IMR-90 (cell line): ENCODE measurements around the gene SMU1. TPM values are rescaled to one million over a fixed set of nuclear protein-coding genes. Genes with fewer than 3 reads are reported as not detected.

ENCODE experiments used
- ATAC-seq: fragments of 200-7000 bp; cut with Tn5 transposase; 2 replicates; pipeline ENCODE4 v1.9.1; 2020; ENCODE audit warnings: low read depth, mild to moderate bottlenecking, moderate library complexity
- BruUV-seq: library from RNA; stranded (reverse); fragments of 400-500 nt; replicated peaks from 2 replicates; lab custom pipeline; 2021; lab: Mats Ljungman, UMichigan
- CTCF ChIA-PET: fragments of 300-600 bp; formaldehyde crosslinking; extraction: SDS; loops from one replicate; lab custom pipeline; 2021; ENCODE audit warnings: antibody characterized with exemption; lab: Yijun Ruan, JAX
- POLR2A ChIA-PET: fragments of 300-600 bp; sonication (Branson Sonifier 250); formaldehyde crosslinking; loops from one replicate; lab custom pipeline; 2022; ENCODE audit warnings: antibody characterized with exemption; ENCODE audit not compliant: unreplicated experiment; lab: Charles Lee
- DNase-seq: peaks from one replicate; pipeline ENCODE4 v3.0.0; 2013
- H2AFZ ChIP-seq: replicated peaks from 2 replicates; pipeline ENCODE3; 2013; ENCODE audit warnings: low read length, mild to moderate bottlenecking; ENCODE audit not compliant: poor library complexity
- H2AK5ac ChIP-seq: 2 replicates; pipeline ENCODE4 v1.6.1; 2013; ENCODE audit warnings: low read depth, low read length, inconsistent platforms
- H2AK9ac ChIP-seq: replicated peaks from 2 replicates; pipeline ENCODE3; 2013; ENCODE audit warnings: mild to moderate bottlenecking, low read depth, low read length, moderate library complexity; ENCODE audit not compliant: poor library complexity
- H2BK120ac ChIP-seq: 2 replicates; pipeline ENCODE4 v1.6.1; 2013; ENCODE audit warnings: low read depth, low read length, inconsistent platforms
- H2BK15ac ChIP-seq: 3 replicates; pipeline ENCODE4 v1.6.1; 2013; ENCODE audit warnings: low read depth, low read length, inconsistent platforms
- H2BK20ac ChIP-seq: 2 replicates; pipeline ENCODE4 v1.6.1; 2013; ENCODE audit warnings: low read depth, mild to moderate bottlenecking, inconsistent platforms, low read length, moderate library complexity
- H2BK5ac ChIP-seq: 2 replicates; pipeline ENCODE4 v1.6.1; 2013; ENCODE audit warnings: mild to moderate bottlenecking, low read depth, low read length, inconsistent platforms; ENCODE audit not compliant: poor library complexity, severe bottlenecking
- H3K14ac ChIP-seq: replicated peaks from 2 replicates; pipeline ENCODE4 v1.6.1; 2013; ENCODE audit warnings: low read depth, low read length, inconsistent platforms
- H3K18ac ChIP-seq: 2 replicates; pipeline ENCODE4 v1.6.1; 2013; ENCODE audit warnings: low read depth, low read length, control low read depth
- H3K23ac ChIP-seq: 2 replicates; pipeline ENCODE4 v1.6.1; 2013; ENCODE audit warnings: low read depth, low read length, inconsistent platforms
- H3K27ac ChIP-seq: 2 replicates; pipeline ENCODE4 v1.5.1; 2013; ENCODE audit warnings: mild to moderate bottlenecking, control low read depth, low read length; ENCODE audit not compliant: insufficient read depth
- H3K27me3 ChIP-seq: 2 replicates; pipeline ENCODE4 v1.6.1; 2013; ENCODE audit warnings: low read length; ENCODE audit not compliant: control insufficient read depth, insufficient read depth
- H3K36me3 ChIP-seq: 2 replicates; pipeline ENCODE4 v1.6.1; 2013; ENCODE audit warnings: low read length, mixed read lengths; ENCODE audit not compliant: control insufficient read depth, insufficient read depth
- H3K4ac ChIP-seq: 2 replicates; pipeline ENCODE4 v1.6.1; 2013; ENCODE audit warnings: low read depth, low read length, inconsistent platforms
- H3K4me1 ChIP-seq: 2 replicates; pipeline ENCODE4 v1.6.1; 2013; ENCODE audit warnings: low read length, mixed read lengths; ENCODE audit not compliant: control insufficient read depth, insufficient read depth
- H3K4me2 ChIP-seq: 2 replicates; pipeline ENCODE4 v1.6.1; 2013; ENCODE audit warnings: low read depth, mild to moderate bottlenecking, control low read depth, low read length, moderate library complexity
- H3K4me3 ChIP-seq: 2 replicates; pipeline ENCODE4 v1.5.1; 2013; ENCODE audit warnings: low read depth, mild to moderate bottlenecking, control low read depth, low read length, moderate library complexity; ENCODE audit not compliant: insufficient read depth
- H3K56ac ChIP-seq: 2 replicates; pipeline ENCODE4 v1.6.1; 2013; ENCODE audit warnings: low read length, inconsistent platforms; ENCODE audit not compliant: insufficient read depth; ENCODE audit errors: extremely low read depth
- H3K79me1 ChIP-seq, 2 experiments: 2 replicates each; pipeline ENCODE4 v1.6.1; 2013; ENCODE audit warnings: low read length in 2 of 2, inconsistent platforms in 1 of 2, low read depth in 1 of 2
- H3K9ac ChIP-seq: 2 replicates; pipeline ENCODE4 v1.6.1; 2013; ENCODE audit warnings: low read depth, low read length, control low read depth
- H3K9me1 ChIP-seq: 2 replicates; pipeline ENCODE4 v1.6.1; 2013; ENCODE audit warnings: low read length, inconsistent platforms; ENCODE audit not compliant: insufficient read depth
- H3K9me3 ChIP-seq: 2 replicates; pipeline ENCODE4 v1.6.1; 2013; ENCODE audit warnings: low read length; ENCODE audit not compliant: control insufficient read depth, insufficient read depth
- H4K20me1 ChIP-seq: 2 replicates; pipeline ENCODE4 v1.6.1; 2013; ENCODE audit warnings: low read length, inconsistent platforms; ENCODE audit not compliant: insufficient read depth
- H4K5ac ChIP-seq: 2 replicates; pipeline ENCODE4 v1.6.1; 2013; ENCODE audit warnings: mild to moderate bottlenecking, low read depth, low read length, control low read depth
- H4K8ac ChIP-seq, 2 experiments: 2 replicates each; pipeline ENCODE4 v1.6.1; 2013; ENCODE audit warnings: low read depth in 2 of 2, low read length in 2 of 2, control low read depth in 1 of 2, inconsistent platforms in 1 of 2
- H4K91ac ChIP-seq: 2 replicates; pipeline ENCODE4 v1.6.1; 2013; ENCODE audit warnings: low read depth, low read length, inconsistent platforms; ENCODE audit not compliant: insufficient read depth
- BHLHE40 ChIP-seq: fragments of 150-350 bp; IDR thresholded peaks from 2 replicates; pipeline ENCODE4 v1.6.1; 2016; ENCODE audit warnings: mild to moderate bottlenecking, low read depth, low read length
- FOS ChIP-seq: fragments of 150-350 bp; IDR thresholded peaks from 2 replicates; pipeline ENCODE4 v1.6.1; 2016; ENCODE audit warnings: low read depth, low read length
- MAFK ChIP-seq: IDR thresholded peaks from 2 replicates; pipeline ENCODE4 v1.6.1; 2012; ENCODE audit warnings: low read depth, low read length, improper control_type of control experiment
- NFE2L2 ChIP-seq: fragments of 150-350 bp; IDR thresholded peaks from 2 replicates; pipeline ENCODE4 v1.6.1; 2016; ENCODE audit warnings: low read depth, mild to moderate bottlenecking, low read length
- SMC3 ChIP-seq: fragments of 150-350 bp; IDR thresholded peaks from 2 replicates; pipeline ENCODE4 v1.6.1; 2016; ENCODE audit warnings: low read depth, mild to moderate bottlenecking, antibody characterized with exemption, low read length, moderate library complexity
- WGBS, 2 experiments: methylation state at CpG; one replicate each; pipeline versions ENCODE4 v1.1.5 to v1.1.7; 2013; ENCODE audit warnings: missing lambda C conversion rate in 2 of 2; ENCODE audit not compliant: insufficient read length in 1 of 2; ENCODE audit errors: extremely low coverage in 2 of 2; 5-methylcytosine and 5-hydroxymethylcytosine counted together
- dilution Hi-C: fragments of 300-500 bp; cut with HindIII; formaldehyde crosslinking; loops from one replicate; pipeline ENCODE4 v1.14.3; 2018; ENCODE audit warnings: low sequenced_read_pairs; ENCODE audit not compliant: unreplicated experiment
- in situ Hi-C: fragments of 300-500 bp; cut with MboI; formaldehyde crosslinking; loops from 3 replicates; pipeline ENCODE4 v1.14.3; 2019; ENCODE audit warnings: low sequenced_read_pairs, inconsistent platforms, mixed read lengths
- intact Hi-C: fragments of 100-400 bp; cut with micrococcal nuclease; formaldehyde crosslinking; loops from 2 replicates; pipeline ENCODE4 v1.10.0; 2022
- polyA plus RNA-seq, 3 experiments: library from polyadenylated mRNA; depleted of rRNA; stranded (reverse); fragments of >200 nt; gene quantifications; 2 replicates each; pipeline ENCODE4 v1.2.3, GENCODE V29; 2012; ENCODE audit warnings: low replicate concordance in 1 of 3
- total RNA-seq: library from RNA; depleted of rRNA; stranded (reverse); fragments of >200 nt; gene quantifications from 2 replicates; pipeline ENCODE4 v1.2.3, GENCODE V29; 2012
- TF ChIP-seq, protein P1 (sequence below): fragments of 150-350 bp; IDR thresholded peaks from 2 replicates; pipeline ENCODE4 v1.6.1; 2017; ENCODE audit warnings: mild to moderate bottlenecking, antibody characterized with exemption, low read length, low read depth
- TF ChIP-seq, protein P2 (sequence below): fragments of 150-350 bp; IDR thresholded peaks from 2 replicates; pipeline ENCODE4 v1.6.1; 2016; ENCODE audit warnings: low read depth, mild to moderate bottlenecking, low read length, moderate library complexity, borderline replicate concordance

Gene SMU1
- total and polyA plus RNA-seq, 2 of the 4 experiments (the other 2 are of a cell fraction) = 11.1 to 36.0 TPM

DNA sequence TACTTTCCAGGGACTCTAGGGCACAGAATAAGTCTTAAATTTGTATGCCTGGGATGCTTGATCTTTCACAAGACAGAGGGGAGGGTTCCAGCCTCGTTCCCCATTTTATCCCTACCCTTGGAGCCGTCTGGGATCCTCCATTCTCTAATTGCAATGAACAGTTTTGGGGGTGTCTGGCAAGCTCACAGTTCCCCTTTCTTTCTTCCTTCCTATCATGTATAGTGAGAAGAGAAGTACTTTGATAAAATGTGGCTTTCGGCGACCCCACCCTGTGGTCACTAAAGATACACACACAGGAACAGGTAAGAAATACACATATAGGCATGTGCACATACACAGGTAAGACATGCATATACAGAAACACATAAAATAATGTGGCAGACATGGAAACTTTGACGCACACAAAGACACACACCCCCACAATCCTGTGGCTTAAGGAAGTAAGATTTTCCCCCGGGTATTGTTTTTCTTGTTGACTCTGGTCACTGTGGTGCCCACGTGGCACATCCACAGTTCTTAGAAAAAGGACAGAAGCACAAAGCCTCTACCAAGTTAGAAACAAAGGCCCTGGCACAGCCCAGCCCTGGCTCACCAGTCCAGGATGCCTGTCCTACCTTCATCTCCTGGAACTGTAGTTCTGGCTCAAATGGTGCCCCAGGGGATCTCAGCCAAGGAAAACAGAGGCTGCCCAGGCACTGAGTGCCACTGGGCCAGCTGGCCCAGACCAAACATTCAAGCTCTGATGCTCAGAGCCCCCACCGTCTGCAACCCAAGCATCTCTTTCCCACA is 6.3 kb upstream of the SMU1 start (continued):
- TF ChIP-seq, protein P1, sequence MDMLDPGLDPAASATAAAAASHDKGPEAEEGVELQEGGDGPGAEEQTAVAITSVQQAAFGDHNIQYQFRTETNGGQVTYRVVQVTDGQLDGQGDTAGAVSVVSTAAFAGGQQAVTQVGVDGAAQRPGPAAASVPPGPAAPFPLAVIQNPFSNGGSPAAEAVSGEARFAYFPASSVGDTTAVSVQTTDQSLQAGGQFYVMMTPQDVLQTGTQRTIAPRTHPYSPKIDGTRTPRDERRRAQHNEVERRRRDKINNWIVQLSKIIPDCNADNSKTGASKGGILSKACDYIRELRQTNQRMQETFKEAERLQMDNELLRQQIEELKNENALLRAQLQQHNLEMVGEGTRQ = no peak

DNA sequence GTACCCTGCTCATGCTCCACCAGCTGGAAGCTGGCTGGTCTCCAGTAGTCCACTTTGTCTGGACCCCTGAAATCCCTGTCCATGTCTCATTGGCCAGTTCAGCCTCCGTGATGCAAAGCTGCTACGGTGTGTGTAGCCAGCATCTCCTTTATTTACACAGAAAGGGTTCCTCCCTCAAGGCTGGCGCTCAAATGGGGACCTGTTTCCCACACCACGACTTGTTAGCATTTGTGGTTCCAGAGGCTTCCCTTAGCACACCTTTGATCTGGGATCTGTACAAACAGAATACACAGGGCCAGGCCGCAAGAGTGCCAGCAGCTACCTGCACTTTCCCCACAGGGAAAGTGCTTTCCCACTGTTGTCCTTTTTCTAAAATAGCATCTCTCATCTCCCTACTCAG is 5.7 kb upstream of the SMU1 start:
- in situ Hi-C loops (loop anchor here (5.0 kb wide), 2 partner anchors 85 to 145 kb away; partner anchors contain the start of gene B4GALT1), dilution Hi-C loops (no loop called here), intact Hi-C loops (no loop called here)
- ChIA-PET CTCF (interaction anchor here (0.5 to 0.8 kb wide), 2 partner anchors 15 to 144 kb away, joined by 6 to 8 read pairs; no protein-coding TSS in a partner anchor), POLR2A (no interaction called here)
- H4K91ac ChIP-seq = no peak overlapping the region
- H2AK5ac ChIP-seq = no peak overlapping the region
- no peaks in the 10 kb centered on the region for H3K36me3 ChIP-seq
- no peak overlapping the region for H2BK120ac ChIP-seq
- H3K4me1 ChIP-seq = no peaks in the 10 kb centered on the region
- H3K14ac ChIP-seq = no peak overlapping the region
- no peak overlapping the region for H2BK5ac ChIP-seq
- H4K5ac ChIP-seq = no peak overlapping the region
- H3K79me1 ChIP-seq = no peaks in the 10 kb centered on the region
- H3K9ac ChIP-seq = no peak overlapping the region
- no peak overlapping the region for H3K56ac ChIP-seq
- ATAC-seq = no peak
- H3K4ac ChIP-seq = no peak overlapping the region
- DNase-seq = no peak
- H3K9me1 ChIP-seq = no peaks in the 10 kb centered on the region; the same call in 1 of the 2 replicates
- no peaks in the 10 kb centered on the region for H4K20me1 ChIP-seq
- H2AFZ ChIP-seq = no peak overlapping the region
- no peak overlapping the region for H2BK15ac ChIP-seq
- no peak overlapping the region for H3K4me3 ChIP-seq
- 70% methylated on average over 4 of the region's 5 CpGs; no CpG with 5 or more reads in 1 of the 2 experiments for WGBS, 2 experiments
- no peaks in the 10 kb centered on the region for H3K9me3 ChIP-seq
- no peak overlapping the region for H3K27ac ChIP-seq
- no TSS peak for BruUV-seq
- H2AK9ac ChIP-seq = no peak overlapping the region
- H3K23ac ChIP-seq = no peak overlapping the region
- no peak overlapping the region for H2BK20ac ChIP-seq
- no peaks in the 10 kb centered on the region for H3K27me3 ChIP-seq
- no peak overlapping the region for H3K18ac ChIP-seq
- no peak overlapping the region for H4K8ac ChIP-seq
- H3K4me2 ChIP-seq = no peak overlapping the region
- no peak for TF ChIP-seq SMC3
- no peak for TF ChIP-seq BHLHE40
- no peak for TF ChIP-seq NFE2L2
- TF ChIP-seq MAFK = no peak
- TF ChIP-seq FOS = no peak
- TF ChIP-seq, protein P2, sequence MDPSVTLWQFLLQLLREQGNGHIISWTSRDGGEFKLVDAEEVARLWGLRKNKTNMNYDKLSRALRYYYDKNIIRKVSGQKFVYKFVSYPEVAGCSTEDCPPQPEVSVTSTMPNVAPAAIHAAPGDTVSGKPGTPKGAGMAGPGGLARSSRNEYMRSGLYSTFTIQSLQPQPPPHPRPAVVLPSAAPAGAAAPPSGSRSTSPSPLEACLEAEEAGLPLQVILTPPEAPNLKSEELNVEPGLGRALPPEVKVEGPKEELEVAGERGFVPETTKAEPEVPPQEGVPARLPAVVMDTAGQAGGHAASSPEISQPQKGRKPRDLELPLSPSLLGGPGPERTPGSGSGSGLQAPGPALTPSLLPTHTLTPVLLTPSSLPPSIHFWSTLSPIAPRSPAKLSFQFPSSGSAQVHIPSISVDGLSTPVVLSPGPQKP = no peak
